Panc1 (cell line): ENCODE measurements around the gene CGNL1. TPM values are rescaled to one million over a fixed set of nuclear protein-coding genes. Genes with fewer than 3 reads are reported as not detected.

Experiments used
- ATAC-seq: fragments of 200-7000 bp; cut with Tn5 transposase; 2 replicates; pipeline ENCODE4 v1.9.1; 2020; ENCODE audit warnings: mild to moderate bottlenecking, moderate library complexity
- BruUV-seq: library from RNA; stranded (reverse); fragments of 400-500 nt; replicated peaks from 2 replicates; lab custom pipeline; 2021; lab: Mats Ljungman, UMichigan
- CTCF ChIA-PET: fragments of 300-600 bp; sonication (Branson Sonifier 250); formaldehyde crosslinking; loops from one replicate; lab custom pipeline; 2022; ENCODE audit warnings: antibody characterized with exemption; lab: Charles Lee
- POLR2A ChIA-PET: fragments of 300-600 bp; sonication (Branson Sonifier 250); formaldehyde crosslinking; loops from one replicate; lab custom pipeline; 2022; ENCODE audit warnings: antibody characterized with exemption; lab: Charles Lee
- DNase-seq: peaks from one replicate; pipeline ENCODE4 v3.0.0-alpha.2; 2010; ENCODE audit warnings: low read depth, low spot score
- H3K27ac ChIP-seq: 2 replicates; pipeline ENCODE4 v1.5.1; 2011; ENCODE audit warnings: mild to moderate bottlenecking, low read length, inconsistent platforms
- H3K27me3 ChIP-seq: fragments of 200-500 bp; sonication (Bioruptor generic); 2 replicates; pipeline ENCODE4 v1.6.0; 2014; ENCODE audit warnings: low read length, inconsistent platforms; ENCODE audit not compliant: control insufficient read depth, insufficient read depth
- H3K36me3 ChIP-seq: fragments of 200-500 bp; sonication (Bioruptor generic); 2 replicates; pipeline ENCODE4 v1.5.1; 2014; ENCODE audit warnings: inconsistent platforms, mild to moderate bottlenecking, low read length, moderate library complexity; ENCODE audit not compliant: control insufficient read depth, insufficient read depth
- H3K4me1 ChIP-seq: 2 replicates; pipeline ENCODE4 v1.5.1; 2011; ENCODE audit warnings: inconsistent platforms, mild to moderate bottlenecking, low read length, moderate library complexity; ENCODE audit not compliant: control insufficient read depth, insufficient read depth
- H3K4me3 ChIP-seq, 2 experiments: 2 replicates each; pipeline ENCODE4 v1.5.1; 2011 to 2012; ENCODE audit warnings: low read depth in 2 of 2, low read length in 2 of 2, mild to moderate bottlenecking in 2 of 2, inconsistent platforms in 1 of 2, moderate library complexity in 1 of 2
- H3K9me3 ChIP-seq: fragments of 200-500 bp; sonication (Bioruptor generic); 2 replicates; pipeline ENCODE4 v1.5.1; 2014; ENCODE audit warnings: low read depth, mild to moderate bottlenecking, inconsistent platforms, low read length, moderate library complexity; ENCODE audit not compliant: control insufficient read depth, insufficient read depth
- CTCF ChIP-seq: fragments of 450-650 bp; IDR thresholded peaks from 2 replicates; pipeline ENCODE4 v1.5.1; 2017; ENCODE audit warnings: mild to moderate bottlenecking
- POLR2AphosphoS5 ChIP-seq: IDR thresholded peaks from 2 replicates; pipeline ENCODE4 v1.6.1; 2012; ENCODE audit warnings: mild to moderate bottlenecking, low read depth, low read length, moderate library complexity
- REST ChIP-seq, 2 experiments: IDR thresholded peaks; 2 replicates each; pipeline ENCODE4 v1.6.1; 2011 to 2012; ENCODE audit warnings: low read depth in 2 of 2, control low read depth in 1 of 2, low read length in 1 of 2, mild to moderate bottlenecking in 1 of 2, moderate library complexity in 1 of 2; ENCODE audit not compliant: insufficient read depth in 1 of 2
- SIN3A ChIP-seq: IDR thresholded peaks from 2 replicates; pipeline ENCODE4 v1.6.1; 2012; ENCODE audit warnings: low read depth, mild to moderate bottlenecking, low read length, moderate library complexity, borderline replicate concordance; ENCODE audit not compliant: insufficient read depth
- TCF7L2 ChIP-seq: IDR thresholded peaks from 2 replicates; pipeline ENCODE4 v1.6.1; 2011; ENCODE audit warnings: mild to moderate bottlenecking, low read depth, low read length, inconsistent platforms
- in situ Hi-C: cut with HindIII; loops from 2 replicates; pipeline ENCODE4 v1.10.0; 2016; ENCODE audit warnings: low sequenced_read_pairs, low pct_unique_long_range_greater_than_20kb
- intact Hi-C: fragments of 100-400 bp; cut with micrococcal nuclease; formaldehyde crosslinking; loops from one replicate; pipeline ENCODE4 v1.10.0; 2022; ENCODE audit not compliant: unreplicated experiment
- total RNA-seq: library from RNA; stranded (reverse); gene quantifications from one replicate; pipeline ENCODE4 v1.2.1, GENCODE V29; 2021; ENCODE audit not compliant: unreplicated experiment

The CGNL1 gene
- total RNA-seq, 1 experiment from 2014 or later, result 3.5 TPM

GRCh38 chr15:57566834-57567233, 190.5 kb downstream of the CGNL1 start:
- DNase-seq, result no peak
- no peak overlapping the region for H3K27ac ChIP-seq
- TF ChIP-seq SIN3A, result no peak
- no peak for TF ChIP-seq REST (IDR thresholded peaks at IDR 0.05; ENCODE audit: insufficient read depth in 1 of 2, low read depth in 2 of 2, low read length in 1 of 2)
- TF ChIP-seq POLR2AphosphoS5, result no peak
- TF ChIP-seq CTCF, result no peak
- no peak for TF ChIP-seq TCF7L2
- ChIA-PET CTCF (no interaction called here), POLR2A (no interaction called here)
- in situ Hi-C loops, result no loop called here
- no peaks in the 10 kb centered on the region for H3K27me3 ChIP-seq
- ATAC-seq, result peak; percentile 42; the same call in 1 of the 2 replicates
- H3K4me1 ChIP-seq, result no peaks in the 10 kb centered on the region
- BruUV-seq, result no TSS peak
- H3K9me3 ChIP-seq, result no peaks in the 10 kb centered on the region
- H3K36me3 ChIP-seq, result no peaks in the 10 kb centered on the region
- intact Hi-C loops, result loop anchor here (10.0 kb wide), 1 partner anchor 618 kb away; no protein-coding TSS in a partner anchor
- H3K4me3 ChIP-seq, result no peak overlapping the region

- ATAC-seq, result no peak
- TF ChIP-seq POLR2AphosphoS5, result no peak
- TF ChIP-seq TCF7L2, result no peak
- no peak for TF ChIP-seq REST (IDR thresholded peaks at IDR 0.05; ENCODE audit: insufficient read depth in 1 of 2, low read depth in 2 of 2, low read length in 1 of 2)
- TF ChIP-seq SIN3A, result no peak
- no peak for TF ChIP-seq CTCF
- H3K27ac ChIP-seq, result no peak overlapping the region
- no peaks in the 10 kb centered on the region for H3K36me3 ChIP-seq
- no peak overlapping the region for H3K4me3 ChIP-seq
- ChIA-PET CTCF (no interaction called here), POLR2A (no interaction called here)
- intact Hi-C loops (loop anchor here (10.0 kb wide), 1 partner anchor 617 kb away; no protein-coding TSS in a partner anchor), in situ Hi-C loops (no loop called here)
- DNase-seq, result no peak
- no peaks in the 10 kb centered on the region for H3K27me3 ChIP-seq
- no TSS peak for BruUV-seq
- H3K4me1 ChIP-seq, result no peaks in the 10 kb centered on the region
- H3K9me3 ChIP-seq, result no peaks in the 10 kb centered on the region
Measured at GRCh38 chr15:57567891-57568290, 191.6 kb downstream of the CGNL1 start.
